Ramos (cell line): ENCODE results near the gene IL1RAPL1.
"Not testable (repeated sequence)": the region's sequence is repeated elsewhere in the genome, so short reads cannot be mapped to it uniquely, and the experiment has no call there.

ENCODE experiments used
- in situ Hi-C: fragments of 300-500 bp; cut with MboI; formaldehyde crosslinking; loops from one replicate; pipeline ENCODE4 v1.14.3; 2022; ENCODE audit warnings: low sequenced_read_pairs; ENCODE audit not compliant: unreplicated experiment

Gene IL1RAPL1

DNA sequence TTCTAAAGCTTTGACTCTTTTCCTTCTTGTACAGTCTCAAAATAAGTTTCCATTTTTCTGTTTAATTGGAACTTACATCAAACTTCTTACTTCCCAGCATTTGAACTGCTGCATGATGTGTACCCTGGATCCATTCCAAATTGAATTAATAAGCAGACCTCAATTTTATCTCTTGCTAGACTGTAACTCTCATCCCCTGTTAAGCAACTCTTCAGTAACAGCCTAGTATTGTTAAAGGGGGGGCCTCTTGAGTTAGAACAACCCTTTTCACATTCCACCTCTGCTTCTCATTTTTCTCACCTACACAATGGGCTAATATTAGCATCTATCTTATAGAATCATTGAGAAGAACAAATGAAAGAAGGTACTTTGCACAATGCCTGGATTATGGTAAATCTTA lies 169.4 kb downstream of the IL1RAPL1 start:
- in situ Hi-C loops, result no loop called here

DNA sequence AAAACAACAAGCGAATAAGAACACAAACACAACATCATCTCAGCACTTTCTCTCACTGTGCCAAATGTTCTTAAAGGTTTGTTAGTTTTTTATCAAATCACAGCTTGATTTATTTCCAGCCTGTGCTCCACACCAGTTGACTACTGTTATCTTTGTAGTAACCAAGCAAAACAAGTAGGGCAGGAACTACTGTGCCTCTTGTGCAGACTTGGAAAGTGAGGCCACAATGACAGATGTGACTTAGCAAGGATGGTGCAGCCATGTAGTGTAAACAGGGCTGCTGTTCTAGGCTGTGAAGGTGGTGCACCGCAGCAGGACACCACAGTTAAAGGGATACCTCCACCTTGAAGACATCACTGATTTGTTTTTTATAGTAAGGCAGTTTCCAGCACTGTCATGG lies 170.0 kb downstream of the IL1RAPL1 start:
- in situ Hi-C loops, result no loop called here

DNA sequence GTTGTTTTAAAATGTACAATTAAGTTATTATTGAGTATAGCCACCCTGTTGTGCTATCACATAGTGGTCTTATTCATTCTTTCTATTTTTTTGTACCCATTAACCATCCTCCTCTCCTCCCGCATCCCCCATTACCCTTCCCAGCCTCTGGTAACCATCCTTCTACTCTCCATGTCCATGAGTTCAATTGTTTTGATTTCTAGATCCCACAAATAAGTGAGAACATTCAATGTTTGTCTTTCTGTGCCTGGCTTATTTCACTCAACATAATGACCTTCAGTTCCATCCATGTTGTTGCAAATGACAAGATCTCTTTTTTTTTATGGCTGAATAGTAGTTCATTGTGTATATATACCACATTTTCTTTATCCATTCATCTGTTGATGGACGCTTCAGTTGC lies 179.3 kb downstream of the IL1RAPL1 start:
- in situ Hi-C loops, result not testable (repeated sequence)

DNA sequence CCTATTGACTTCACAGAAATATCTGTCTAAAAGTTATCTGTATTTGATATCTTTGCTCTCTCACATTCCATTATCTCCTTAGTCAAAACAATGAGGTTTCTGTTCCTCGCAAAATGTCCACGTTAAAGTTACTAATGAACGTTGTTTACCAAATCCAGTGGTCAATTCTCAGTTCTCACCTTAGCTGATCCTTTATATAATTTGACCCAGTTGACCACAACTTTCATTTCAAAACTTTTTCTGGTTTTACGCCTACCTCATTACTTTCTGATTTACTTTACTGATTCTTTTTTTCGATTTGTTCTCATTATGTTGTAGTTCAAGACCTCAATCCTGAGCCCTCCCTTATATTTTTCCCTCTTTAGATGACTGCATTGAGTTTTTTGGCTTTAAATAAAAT lies 186.6 kb downstream of the IL1RAPL1 start:
- in situ Hi-C loops, result no loop called here

DNA sequence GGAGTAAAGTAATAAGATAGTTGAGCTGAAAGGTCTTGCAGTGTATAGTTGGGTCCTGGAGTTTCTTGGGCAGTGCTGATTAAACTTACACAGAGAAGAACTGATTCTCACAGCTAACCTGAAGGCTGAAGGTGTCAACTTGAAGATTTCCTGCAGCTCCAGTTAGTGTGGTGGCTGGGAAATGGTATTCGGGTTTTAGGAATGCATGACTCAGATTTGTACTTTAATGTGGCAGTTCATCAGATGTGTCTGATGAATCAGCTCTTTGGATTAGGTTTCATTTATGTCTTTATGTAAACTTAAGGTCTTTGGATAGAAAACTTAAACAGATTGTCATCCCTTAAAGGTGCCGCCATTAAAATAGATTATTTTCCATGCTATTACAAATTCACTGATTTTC lies 200.0 kb downstream of the IL1RAPL1 start:
- in situ Hi-C loops, result no loop called here

DNA sequence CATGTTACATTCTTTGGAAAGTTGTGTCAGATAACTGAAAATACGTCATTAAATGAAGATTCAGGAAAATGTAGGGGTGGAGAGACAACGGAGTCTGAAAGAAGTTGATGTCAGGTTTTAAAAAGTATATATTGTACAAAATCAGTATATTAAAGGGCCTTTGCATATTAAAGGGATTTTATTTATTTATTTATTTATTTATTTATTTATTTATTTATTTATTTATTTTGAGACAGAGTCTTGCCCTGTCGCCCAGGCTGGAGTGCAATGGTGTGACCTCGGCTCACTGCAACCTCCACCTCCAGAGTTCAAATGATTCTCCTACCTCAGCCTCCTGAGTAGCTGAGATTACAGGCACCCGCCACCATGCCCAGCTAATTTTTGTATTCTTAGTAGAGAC lies 213.4 kb downstream of the IL1RAPL1 start:
- in situ Hi-C loops, result not testable (repeated sequence)

DNA sequence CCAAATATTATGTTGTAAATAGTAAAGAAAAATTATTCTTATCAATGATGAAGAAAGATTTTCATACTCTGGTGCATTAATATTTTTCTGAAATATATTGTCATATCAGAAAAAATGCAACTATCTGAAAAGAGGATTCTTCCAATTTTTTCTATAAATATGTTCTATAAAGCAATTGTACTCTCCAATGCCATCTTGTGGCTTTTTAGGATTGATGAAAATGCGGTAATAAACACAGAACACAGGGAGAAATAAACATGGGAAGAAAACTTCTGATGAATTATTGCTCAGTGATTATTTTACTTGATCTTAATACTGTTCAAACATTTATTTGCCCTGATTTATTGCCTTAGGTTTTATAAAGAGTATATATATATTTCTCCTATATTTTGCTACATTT lies 215.4 kb downstream of the IL1RAPL1 start:
- in situ Hi-C loops, result no loop called here

DNA sequence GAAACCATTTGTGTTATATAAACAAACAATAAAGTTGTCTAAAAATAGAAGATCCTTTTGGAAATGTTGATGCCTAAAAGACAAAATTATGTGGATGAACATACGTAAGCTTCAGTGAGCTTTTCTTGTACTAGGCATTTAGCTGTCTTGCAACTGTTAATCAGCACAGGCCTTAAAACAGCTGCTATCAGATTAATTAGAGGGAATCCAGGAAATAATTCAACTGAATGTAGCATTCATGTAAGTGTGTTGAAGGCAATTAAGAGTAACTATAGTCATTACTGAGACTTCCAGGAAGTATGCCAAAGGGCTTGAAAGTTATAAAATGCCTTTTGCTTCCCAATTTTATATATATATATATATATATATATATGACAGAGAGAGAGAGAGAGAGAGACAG lies 248.7 kb downstream of the IL1RAPL1 start:
- in situ Hi-C loops, result no loop called here

DNA sequence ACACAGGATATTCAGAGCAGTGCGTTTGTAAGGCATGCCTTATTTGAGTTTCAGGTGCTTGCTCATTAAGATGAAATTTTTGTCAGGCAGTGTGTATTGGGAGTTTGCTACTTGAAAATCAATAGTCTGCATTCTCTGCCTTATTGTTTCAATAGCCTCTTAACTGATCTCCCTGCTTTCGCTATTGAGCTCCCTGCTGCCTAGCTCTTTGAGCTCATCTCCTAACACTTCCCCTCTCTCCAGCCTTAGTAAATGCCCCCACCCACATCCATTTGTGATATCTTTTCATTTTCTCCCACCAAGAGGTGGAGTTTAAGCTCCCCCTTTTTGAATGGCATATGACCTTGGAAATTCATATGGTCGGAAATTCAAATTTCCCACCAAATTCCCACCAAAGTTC lies 256.6 kb downstream of the IL1RAPL1 start:
- in situ Hi-C loops, result no loop called here

DNA sequence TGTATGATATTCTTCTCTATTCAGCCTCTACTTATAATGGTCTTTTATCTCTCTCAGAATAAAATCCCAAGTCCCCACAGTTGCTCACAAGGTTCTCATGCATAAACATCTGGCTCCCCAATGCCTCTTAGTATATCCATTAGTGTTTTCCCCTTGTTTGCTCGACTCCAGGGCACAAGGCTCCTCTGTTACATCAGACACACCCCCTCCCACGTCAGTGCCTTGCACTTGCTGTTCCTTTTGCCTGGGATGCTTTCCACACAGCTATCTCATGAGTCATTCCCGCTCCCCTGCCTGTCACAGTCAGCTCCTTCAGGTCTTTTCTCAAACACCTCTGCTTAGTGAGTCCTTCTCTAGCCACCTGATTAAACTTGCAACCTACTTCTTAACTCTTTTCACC lies 260.2 kb downstream of the IL1RAPL1 start:
- in situ Hi-C loops, result no loop called here

DNA sequence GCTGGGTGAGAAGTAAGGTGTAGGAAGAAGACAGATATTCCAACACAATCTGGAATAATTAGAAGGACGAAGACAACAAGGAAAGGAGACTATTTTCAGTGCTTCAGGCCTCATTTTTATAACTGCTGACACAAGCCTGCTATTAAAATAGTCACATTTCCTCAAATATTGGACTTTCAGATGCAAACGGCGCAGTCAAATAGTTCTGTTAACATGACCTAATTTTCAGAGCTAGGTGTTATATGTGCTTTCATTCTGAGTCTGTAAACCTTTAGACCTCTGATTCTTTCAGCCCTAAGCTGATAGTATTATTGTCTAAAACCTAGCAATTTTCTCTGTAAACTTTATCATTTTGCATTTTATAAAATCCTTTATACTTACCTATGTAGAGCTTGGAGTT lies 261.5 kb downstream of the IL1RAPL1 start:
- in situ Hi-C loops, result no loop called here

DNA sequence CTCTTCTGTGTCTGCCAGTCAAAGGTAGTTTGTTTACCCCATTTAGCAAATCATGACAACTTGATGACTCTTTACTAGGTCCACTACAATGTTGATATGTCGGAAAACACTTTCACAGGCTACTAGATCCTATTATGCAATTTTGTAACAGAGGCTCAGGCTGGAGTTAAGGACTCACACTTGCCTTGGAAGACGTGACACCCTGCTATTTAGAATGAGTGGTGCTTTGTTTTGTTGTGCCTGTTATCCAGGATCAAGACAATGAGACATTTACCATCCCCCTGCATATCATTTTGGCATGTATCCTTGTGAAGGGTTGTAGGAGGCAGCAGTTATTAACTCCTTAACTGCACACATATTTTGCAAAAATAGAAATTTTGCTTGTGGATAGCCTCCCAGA lies 263.7 kb downstream of the IL1RAPL1 start:
- in situ Hi-C loops, result no loop called here

DNA sequence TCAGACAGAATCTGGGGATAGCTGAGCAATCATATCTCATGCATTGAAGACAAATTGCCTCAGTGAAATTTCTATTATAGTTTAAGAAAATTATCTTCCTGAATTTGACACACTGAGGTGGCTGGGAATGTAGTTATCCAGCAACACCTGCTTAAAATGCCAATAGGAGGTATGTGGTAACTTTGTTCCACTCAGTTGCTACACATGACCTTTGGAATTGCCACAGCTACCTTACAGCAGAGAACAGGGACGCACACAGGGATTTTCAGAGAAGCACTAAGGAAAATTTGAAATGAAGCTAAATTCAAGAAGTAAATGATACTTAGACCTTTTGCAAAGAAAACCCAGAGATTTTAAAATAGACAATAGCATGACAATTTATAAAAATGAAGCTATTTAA lies 264.6 kb downstream of the IL1RAPL1 start:
- in situ Hi-C loops, result no loop called here

DNA sequence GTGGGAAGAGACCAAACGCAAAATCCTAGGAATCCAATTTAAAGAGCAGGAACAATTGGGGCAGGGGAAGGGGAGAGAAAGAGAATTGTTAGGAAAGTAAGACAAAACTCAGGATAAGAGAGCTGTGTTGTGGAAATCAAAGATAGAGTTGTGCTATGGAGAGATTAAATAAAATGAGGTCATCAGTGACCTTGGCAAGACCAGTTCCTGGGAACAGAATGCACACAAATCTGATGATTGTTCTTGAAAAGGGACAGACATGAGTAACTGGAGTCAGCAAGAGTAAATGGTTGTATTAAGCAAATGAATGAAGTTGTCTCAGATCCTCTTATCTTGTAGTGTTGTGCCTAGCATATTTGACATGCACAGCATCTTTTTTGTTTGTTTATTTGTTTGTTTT lies 267.4 kb downstream of the IL1RAPL1 start:
- in situ Hi-C loops, result no loop called here

DNA sequence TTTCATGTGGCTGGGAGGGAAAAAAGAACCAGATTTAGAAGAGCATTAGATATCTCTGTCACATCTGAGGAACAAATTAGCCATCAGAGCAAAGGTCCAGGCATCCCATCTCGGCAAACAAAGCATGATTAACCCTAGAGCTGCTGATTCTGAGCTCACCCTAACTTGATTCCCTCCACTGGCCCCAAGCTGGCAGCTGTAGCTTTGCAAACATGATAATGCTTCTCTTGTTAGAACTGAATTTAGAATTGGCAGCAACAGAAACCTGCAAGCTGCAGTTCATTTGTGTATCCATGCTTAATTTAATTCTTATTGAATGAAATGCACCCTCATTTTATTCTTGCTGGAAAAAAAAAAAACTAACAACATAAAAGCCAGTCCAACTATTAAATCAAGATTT lies 289.2 kb downstream of the IL1RAPL1 start:
- in situ Hi-C loops, result no loop called here

DNA sequence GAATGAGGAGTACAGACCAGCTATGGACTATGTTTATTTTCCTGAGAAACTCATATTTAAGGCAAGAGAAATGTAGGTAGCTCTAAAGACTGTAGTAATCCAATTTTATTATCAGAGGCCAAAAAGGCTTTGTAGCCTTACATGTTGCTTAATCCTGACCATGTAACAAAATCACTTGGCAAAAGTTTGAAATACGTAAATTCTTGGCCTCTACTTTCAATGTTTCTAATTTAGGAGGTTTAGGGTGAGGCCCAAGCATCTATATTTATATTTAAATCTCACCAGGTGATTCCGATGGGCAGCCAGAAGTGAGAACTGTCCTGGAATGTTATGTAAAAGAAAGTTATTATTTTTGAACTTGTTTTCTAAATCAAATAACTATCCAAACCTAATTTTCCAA lies 289.7 kb downstream of the IL1RAPL1 start:
- in situ Hi-C loops, result no loop called here

DNA sequence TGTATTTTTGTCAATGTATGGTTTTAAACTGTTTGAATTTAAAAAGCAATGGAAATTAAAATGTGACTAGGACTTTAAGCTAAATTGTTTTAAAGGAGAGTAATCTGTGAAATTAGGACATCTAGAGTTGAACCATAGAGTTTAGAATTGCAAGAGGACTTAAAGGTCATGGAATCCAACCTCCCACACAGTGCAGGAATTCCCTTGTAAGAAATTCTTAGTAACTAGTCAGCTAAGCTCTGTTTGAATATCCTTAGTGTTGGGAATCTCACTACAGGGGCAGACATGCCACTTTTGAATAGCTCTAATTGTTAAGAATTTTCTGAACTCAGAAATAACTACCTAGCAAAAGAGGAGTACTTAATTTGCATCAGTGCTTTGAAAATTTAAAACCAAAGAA lies 292.9 kb downstream of the IL1RAPL1 start:
- in situ Hi-C loops, result no loop called here

DNA sequence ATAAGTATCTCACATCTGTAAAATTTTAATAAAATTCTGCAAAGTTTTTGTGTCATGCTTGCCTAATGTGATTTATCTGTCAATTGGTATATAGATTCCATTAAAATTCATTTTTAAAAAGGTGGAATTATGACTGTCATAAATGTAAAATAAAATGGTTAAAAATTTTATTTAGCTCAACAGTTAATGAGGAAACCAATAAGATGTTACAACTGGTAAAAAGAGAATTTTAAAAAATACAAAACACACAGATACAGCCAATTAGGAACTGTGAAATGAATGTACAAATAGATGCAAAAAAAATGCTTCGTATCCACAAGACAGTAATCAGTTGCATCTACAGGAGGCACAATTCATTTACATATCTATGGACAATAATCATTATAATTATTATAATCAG lies 297.6 kb downstream of the IL1RAPL1 start:
- in situ Hi-C loops, result no loop called here

DNA sequence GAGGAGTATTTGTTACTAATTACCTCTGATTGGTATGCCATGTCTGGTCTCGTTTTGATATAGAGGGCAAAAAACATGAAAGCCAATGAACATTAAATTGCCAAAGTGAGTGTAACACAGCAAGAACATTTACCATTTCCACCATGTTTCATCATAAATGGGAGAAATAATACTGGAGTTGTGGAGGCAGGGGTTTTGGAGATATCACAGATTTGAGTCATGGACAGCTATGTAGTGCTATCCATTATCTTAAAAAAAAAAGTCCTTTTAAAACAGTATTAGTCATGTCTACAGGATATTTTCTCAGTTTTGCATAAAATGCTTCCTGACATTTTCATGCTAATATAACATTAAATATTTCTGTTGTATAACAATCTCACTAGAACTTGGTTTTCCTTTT lies 301.2 kb downstream of the IL1RAPL1 start:
- in situ Hi-C loops, result no loop called here

DNA sequence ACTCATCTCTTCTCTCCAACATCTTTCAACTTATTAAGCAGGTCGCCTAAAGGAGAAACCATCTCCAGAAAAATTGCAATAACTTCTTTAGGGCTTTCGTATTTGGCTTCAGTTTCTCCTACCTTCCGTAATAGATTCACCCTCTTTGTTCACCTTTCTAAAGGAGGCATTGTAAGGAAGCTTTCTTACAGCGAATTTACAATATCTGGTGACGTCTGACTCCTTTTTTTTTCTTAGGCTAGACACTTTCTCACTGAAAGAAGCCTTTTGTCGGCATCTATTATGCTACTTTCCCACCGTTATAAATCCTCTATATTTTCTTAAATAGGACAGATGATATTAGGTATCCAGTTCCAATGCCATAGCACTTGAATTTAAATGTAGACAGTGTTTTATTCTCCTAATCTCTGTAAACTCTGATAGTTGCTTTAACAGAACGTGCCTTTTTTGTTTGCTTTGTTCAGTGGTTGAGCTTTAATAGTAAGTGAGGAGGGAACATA lies 302.4 kb downstream of the IL1RAPL1 start:
- in situ Hi-C loops, result no loop called here

DNA sequence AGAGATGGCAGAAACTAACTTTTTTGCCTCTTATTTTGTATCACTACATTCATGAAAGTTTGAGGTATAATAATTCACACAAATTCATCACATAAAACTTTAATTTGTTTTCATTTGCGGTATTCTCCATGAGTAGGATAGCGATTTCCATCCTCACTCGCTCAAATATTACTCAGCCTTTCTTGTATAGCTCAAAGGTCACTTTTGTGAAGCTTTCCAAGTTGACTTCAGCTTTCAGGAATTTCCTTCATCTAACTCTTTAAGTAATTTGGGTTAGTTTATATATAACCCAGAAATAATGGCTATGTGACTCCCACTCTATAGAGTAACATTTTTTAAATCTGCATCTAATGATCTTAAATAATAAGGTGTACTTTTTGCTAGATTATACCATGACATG lies 314.4 kb downstream of the IL1RAPL1 start:
- in situ Hi-C loops, result no loop called here

DNA sequence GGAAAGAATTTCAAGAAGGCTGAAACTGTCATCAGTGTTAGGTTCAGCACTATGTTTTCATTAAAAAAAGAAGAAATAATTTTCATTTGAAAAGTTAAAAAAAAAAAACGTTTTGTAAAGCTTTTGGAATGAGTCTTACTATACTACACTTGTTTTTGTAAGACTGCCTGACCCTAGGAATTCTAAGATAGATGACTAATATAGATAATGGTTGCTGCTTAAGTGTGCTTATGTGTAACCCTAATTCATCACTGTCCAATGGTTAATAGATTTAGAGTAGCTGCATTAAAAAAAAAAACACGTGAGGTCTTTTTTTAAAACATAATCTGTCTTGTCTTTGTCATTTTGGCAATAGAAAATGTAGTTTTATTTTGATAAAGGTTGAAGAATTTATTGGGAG lies 323.2 kb downstream of the IL1RAPL1 start:
- in situ Hi-C loops, result no loop called here
